ENCODE results near the gene FREM1.

FREM1 gene

DNA sequence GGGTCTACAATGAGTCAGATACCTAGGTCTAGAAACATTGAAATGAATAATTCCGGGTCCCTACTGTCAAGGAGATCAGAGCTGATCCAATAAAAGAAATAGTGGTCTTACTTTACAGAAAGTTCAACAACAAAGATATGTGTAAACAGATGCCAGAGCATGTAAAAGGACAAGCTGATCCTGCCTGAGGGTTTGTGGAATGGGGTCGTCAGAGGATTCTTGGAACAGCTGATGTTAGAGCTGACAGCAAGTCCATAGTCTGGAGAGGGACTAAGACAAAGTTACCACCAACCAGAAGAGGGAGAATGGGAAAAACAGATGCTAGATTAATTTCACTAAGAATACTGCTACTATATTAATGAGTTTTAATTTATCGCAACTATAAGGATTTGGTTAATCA, 71.5 kb downstream of the FREM1 start:
- H3K4me1 ChIP-seq (ENCODE audit: insufficient read depth, poor library complexity, severe bottlenecking): no peaks in the 10 kb centered on the region
- no peaks in the 10 kb centered on the region for H3K27me3 ChIP-seq (ENCODE audit: insufficient read depth, poor library complexity, severe bottlenecking)
- no peak overlapping the region for H3K4me3 ChIP-seq (ENCODE audit: severe bottlenecking)
- no peaks in the 10 kb centered on the region for H3K36me3 ChIP-seq (ENCODE audit: low read depth)
- no peak overlapping the region for H3K27ac ChIP-seq (ENCODE audit: poor library complexity, severe bottlenecking)
- TF ChIP-seq, protein P1, sequence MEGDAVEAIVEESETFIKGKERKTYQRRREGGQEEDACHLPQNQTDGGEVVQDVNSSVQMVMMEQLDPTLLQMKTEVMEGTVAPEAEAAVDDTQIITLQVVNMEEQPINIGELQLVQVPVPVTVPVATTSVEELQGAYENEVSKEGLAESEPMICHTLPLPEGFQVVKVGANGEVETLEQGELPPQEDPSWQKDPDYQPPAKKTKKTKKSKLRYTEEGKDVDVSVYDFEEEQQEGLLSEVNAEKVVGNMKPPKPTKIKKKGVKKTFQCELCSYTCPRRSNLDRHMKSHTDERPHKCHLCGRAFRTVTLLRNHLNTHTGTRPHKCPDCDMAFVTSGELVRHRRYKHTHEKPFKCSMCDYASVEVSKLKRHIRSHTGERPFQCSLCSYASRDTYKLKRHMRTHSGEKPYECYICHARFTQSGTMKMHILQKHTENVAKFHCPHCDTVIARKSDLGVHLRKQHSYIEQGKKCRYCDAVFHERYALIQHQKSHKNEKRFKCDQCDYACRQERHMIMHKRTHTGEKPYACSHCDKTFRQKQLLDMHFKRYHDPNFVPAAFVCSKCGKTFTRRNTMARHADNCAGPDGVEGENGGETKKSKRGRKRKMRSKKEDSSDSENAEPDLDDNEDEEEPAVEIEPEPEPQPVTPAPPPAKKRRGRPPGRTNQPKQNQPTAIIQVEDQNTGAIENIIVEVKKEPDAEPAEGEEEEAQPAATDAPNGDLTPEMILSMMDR (IDR thresholded peaks at IDR 0.05; ENCODE audit: poor library complexity, severe bottlenecking): no peak
- no peak for ATAC-seq (ENCODE audit: low read depth)
- H3K9me3 ChIP-seq (ENCODE audit: severe bottlenecking): no peaks in the 10 kb centered on the region
- no peak for DNase-seq (ENCODE audit: low spot score)

DNA sequence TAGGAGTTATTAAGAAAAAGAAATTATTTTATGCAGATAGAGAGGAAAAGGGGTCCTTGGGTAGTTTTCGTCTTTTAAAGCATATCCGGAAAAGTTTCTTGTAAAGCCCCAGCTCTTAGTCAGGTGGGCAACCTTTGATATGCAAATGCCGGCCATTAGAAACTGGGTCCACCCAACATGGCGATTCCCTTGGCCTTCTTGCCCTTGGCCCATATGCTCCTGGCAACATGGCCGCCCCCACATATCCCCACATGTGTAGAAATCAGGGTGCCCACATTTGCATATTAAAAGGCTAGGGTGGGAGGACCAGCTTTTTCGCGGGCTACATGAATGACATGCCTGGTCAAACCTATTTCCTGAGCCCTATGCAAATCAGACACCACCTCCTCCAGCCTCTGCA, 73.3 kb downstream of the FREM1 start:
- H3K36me3 ChIP-seq (ENCODE audit: low read depth): no peaks in the 10 kb centered on the region
- TF ChIP-seq, protein P1 (IDR thresholded peaks at IDR 0.05; ENCODE audit: poor library complexity, severe bottlenecking): no peak
- H3K9me3 ChIP-seq (ENCODE audit: severe bottlenecking): no peaks in the 10 kb centered on the region
- H3K4me1 ChIP-seq (ENCODE audit: insufficient read depth, poor library complexity, severe bottlenecking): no peaks in the 10 kb centered on the region
- ATAC-seq (ENCODE audit: low read depth) (no peak), DNase-seq (ENCODE audit: low spot score) (no peak)
- H3K4me3 ChIP-seq (ENCODE audit: severe bottlenecking): no peak overlapping the region
- H3K27me3 ChIP-seq (ENCODE audit: insufficient read depth, poor library complexity, severe bottlenecking): no peaks in the 10 kb centered on the region
- no peak overlapping the region for H3K27ac ChIP-seq (ENCODE audit: poor library complexity, severe bottlenecking)

DNA sequence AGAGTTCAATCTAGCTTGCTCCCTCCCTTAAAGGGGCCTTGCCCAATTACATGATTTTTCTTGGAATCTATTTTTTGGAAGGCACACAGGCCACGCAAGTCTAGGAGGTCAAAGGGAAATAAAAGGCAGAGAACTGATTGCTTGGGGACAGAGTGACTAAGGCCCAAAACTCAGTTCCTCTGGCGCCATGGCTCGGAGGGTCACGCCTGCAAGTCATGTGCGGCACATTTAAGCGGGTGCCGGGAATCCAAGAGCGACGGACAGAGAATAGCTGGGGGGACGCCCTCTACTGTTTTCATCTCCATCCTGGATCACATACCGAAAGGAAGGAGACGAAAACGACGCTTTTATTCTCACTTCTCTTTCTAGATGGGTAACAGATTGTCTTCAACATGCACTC, 78.6 kb downstream of the FREM1 start:
- ATAC-seq (ENCODE audit: low read depth): no peak
- DNase-seq (ENCODE audit: low spot score): no peak
- TF ChIP-seq, protein P1 (IDR thresholded peaks at IDR 0.05; ENCODE audit: poor library complexity, severe bottlenecking): no peak
- Histone ChIP-seq H3K36me3 (ENCODE audit: low read depth) (no peaks in the 10 kb centered on the region), H3K9me3 (ENCODE audit: severe bottlenecking) (no peaks in the 10 kb centered on the region), H3K4me1 (ENCODE audit: insufficient read depth, poor library complexity, severe bottlenecking) (no peaks in the 10 kb centered on the region), H3K27me3 (ENCODE audit: insufficient read depth, poor library complexity, severe bottlenecking) (no peaks in the 10 kb centered on the region), H3K4me3 (ENCODE audit: severe bottlenecking) (no peak overlapping the region), H3K27ac (ENCODE audit: poor library complexity, severe bottlenecking) (no peak overlapping the region)

DNA sequence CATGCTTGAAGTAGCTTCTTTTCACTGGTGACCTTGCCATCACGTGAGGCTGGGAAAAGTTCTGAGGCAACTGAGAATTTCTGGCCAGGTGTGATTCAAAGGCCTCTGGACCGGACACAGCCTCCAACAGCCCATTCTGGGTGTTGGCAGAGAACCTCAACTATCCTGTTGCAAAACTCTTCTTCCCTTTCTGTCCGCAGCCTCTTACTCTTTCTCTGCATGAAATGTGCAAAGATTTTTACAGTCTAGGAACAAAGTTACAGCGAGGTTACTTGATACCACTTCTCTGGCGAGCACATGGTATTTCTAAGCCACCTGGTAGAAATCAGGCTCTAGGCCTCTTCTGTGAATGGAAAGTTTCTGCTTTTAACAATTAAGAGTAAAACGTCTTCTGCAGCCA, 79.2 kb downstream of the FREM1 start:
- no peaks in the 10 kb centered on the region for H3K9me3 ChIP-seq (ENCODE audit: severe bottlenecking)
- TF ChIP-seq, protein P1 (IDR thresholded peaks at IDR 0.05; ENCODE audit: poor library complexity, severe bottlenecking): no peak
- ATAC-seq (ENCODE audit: low read depth) (no peak), DNase-seq (ENCODE audit: low spot score) (no peak)
- H3K27me3 ChIP-seq (ENCODE audit: insufficient read depth, poor library complexity, severe bottlenecking): no peaks in the 10 kb centered on the region
- H3K27ac ChIP-seq (ENCODE audit: poor library complexity, severe bottlenecking): no peak overlapping the region
- H3K36me3 ChIP-seq (ENCODE audit: low read depth): no peaks in the 10 kb centered on the region
- H3K4me3 ChIP-seq (ENCODE audit: severe bottlenecking): no peak overlapping the region
- no peaks in the 10 kb centered on the region for H3K4me1 ChIP-seq (ENCODE audit: insufficient read depth, poor library complexity, severe bottlenecking)

DNA sequence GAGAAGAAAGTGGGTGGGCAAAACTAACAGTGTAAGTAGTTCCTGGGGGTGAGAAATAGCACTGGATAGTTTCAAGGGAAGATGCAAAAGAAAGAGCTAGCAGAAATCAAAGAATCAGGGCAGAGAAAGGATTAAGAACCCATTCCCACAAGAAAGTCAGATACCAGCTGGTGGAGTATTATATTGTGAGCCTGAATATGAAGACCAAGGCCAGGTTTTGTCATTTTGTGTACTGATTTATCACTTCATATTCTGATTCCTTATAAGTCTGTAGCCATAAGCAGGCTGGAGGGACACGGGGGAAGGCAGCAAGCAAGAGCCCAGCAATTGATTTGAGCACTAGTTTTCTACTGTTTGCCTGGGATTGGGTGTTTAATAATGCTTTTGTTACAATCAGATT, 80.2 kb downstream of the FREM1 start:
- H3K9me3 ChIP-seq (ENCODE audit: severe bottlenecking): no peaks in the 10 kb centered on the region
- H3K4me1 ChIP-seq (ENCODE audit: insufficient read depth, poor library complexity, severe bottlenecking): no peaks in the 10 kb centered on the region
- TF ChIP-seq, protein P1 (IDR thresholded peaks at IDR 0.05; ENCODE audit: poor library complexity, severe bottlenecking): no peak
- H3K27ac ChIP-seq (ENCODE audit: poor library complexity, severe bottlenecking): no peak overlapping the region
- H3K36me3 ChIP-seq (ENCODE audit: low read depth): no peaks in the 10 kb centered on the region
- no peak for ATAC-seq (ENCODE audit: low read depth)
- no peak overlapping the region for H3K4me3 ChIP-seq (ENCODE audit: severe bottlenecking)
- no peaks in the 10 kb centered on the region for H3K27me3 ChIP-seq (ENCODE audit: insufficient read depth, poor library complexity, severe bottlenecking)
- no peak for DNase-seq (ENCODE audit: low spot score)

All from RWPE2 (cell line).